Astrocyte of the cerebellum (primary cell): ENCODE results near the gene KSR1.

ENCODE experiments used
- DNase-seq: peaks from one replicate; pipeline ENCODE4 v3.0.0-alpha.2; 2011; ENCODE audit warnings: low read depth
- H3K4me3 ChIP-seq: 2 replicates; pipeline ENCODE4 v1.5.1; 2011; ENCODE audit warnings: mild to moderate bottlenecking, low read depth, low read length, moderate library complexity
- in situ Hi-C: cut with HindIII; loops from 2 replicates; pipeline ENCODE4 v1.10.0; 2017; ENCODE audit warnings: low sequenced_read_pairs
- TF ChIP-seq, protein P1 (sequence below): IDR thresholded peaks from 2 replicates; pipeline ENCODE4 v1.5.1; 2012; ENCODE audit warnings: low read length, low read depth, moderate library complexity, mild to moderate bottlenecking; ENCODE audit errors: missing control alignments

Gene KSR1

DNA sequence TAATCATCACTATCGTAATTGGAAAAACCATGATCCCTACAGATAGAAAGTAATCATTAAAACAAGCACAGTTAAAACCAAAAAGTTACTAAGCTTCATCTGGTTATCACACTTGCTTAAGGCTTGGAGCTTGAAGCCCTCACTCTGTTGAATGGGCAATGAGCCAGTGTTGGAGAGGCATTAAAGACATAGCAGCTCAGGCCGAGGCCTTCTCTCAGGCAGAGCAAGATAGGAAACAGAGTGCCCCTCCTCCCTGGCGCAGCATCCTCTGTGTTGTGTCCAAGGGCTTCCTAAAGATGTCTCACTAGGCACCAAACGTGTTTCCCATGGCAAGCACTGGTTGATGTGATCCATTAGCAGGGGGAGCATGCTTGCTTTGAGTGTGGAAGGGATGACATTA is 139.8 kb downstream of the KSR1 start:
- in situ Hi-C loops, result loop anchor here (5.0 kb wide), 1 partner anchor 129 kb away; no protein-coding TSS in a partner anchor

DNA sequence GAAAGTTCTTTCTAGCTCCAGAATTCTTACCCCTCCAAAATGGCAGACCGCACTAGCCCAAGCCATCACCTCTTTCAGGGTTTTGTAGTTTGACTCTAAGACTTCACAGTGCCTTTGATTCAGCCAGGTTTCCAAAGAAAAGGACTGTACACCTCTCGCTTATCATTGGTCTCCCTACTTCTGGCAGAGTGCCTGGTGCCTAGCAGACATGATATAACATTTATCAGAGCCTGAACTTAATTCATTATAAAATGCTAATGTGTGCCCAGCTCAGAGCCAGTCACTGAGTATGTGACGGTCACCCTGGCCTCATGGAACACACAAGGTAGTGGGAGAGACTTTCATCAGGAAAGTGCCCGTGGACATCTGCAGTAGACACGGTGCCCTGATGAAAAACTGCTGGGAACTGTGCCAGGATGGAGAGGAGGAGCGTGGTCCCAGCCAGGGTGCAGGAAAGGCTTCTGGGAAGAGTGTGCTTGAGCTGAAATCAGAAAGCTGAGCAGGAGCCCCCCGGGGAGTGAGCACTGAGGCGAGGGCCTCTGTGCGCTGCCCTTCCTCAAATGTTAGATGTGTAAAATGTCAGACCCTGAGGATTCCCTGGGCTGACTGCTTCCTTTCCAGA is 140.4 kb downstream of the KSR1 start:
- no peak for DNase-seq
- TF ChIP-seq, protein P1, sequence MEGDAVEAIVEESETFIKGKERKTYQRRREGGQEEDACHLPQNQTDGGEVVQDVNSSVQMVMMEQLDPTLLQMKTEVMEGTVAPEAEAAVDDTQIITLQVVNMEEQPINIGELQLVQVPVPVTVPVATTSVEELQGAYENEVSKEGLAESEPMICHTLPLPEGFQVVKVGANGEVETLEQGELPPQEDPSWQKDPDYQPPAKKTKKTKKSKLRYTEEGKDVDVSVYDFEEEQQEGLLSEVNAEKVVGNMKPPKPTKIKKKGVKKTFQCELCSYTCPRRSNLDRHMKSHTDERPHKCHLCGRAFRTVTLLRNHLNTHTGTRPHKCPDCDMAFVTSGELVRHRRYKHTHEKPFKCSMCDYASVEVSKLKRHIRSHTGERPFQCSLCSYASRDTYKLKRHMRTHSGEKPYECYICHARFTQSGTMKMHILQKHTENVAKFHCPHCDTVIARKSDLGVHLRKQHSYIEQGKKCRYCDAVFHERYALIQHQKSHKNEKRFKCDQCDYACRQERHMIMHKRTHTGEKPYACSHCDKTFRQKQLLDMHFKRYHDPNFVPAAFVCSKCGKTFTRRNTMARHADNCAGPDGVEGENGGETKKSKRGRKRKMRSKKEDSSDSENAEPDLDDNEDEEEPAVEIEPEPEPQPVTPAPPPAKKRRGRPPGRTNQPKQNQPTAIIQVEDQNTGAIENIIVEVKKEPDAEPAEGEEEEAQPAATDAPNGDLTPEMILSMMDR, result no peak
- in situ Hi-C loops, result loop anchor here (5.0 kb wide), 1 partner anchor 129 kb away; no protein-coding TSS in a partner anchor
- H3K4me3 ChIP-seq, result no peak overlapping the region

More for the DNA sequence above, 139.8 kb downstream of the KSR1 start:
- DNase-seq, result no peak
- H3K4me3 ChIP-seq, result no peak overlapping the region
- TF ChIP-seq, protein P1, result no peak

DNA sequence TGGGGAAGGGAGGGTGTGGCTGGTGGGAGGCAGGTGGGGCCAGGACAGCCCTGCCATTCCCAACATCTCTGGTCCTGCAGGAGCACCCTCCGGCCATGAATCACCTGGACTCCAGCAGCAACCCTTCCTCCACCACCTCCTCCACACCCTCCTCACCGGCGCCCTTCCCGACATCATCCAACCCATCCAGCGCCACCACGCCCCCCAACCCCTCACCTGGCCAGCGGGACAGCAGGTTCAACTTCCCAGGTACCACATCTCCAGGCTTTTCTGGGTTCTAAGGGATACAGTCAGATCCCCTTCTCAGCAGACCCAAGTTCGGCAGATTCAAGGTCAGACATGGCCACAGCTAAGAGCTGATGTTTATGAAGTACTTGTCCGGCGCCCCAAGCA is 140.9 kb downstream of the KSR1 start:
- in situ Hi-C loops, result loop anchor here (5.0 kb wide), 1 partner anchor 130 kb away; no protein-coding TSS in a partner anchor
- no peak for DNase-seq
- TF ChIP-seq, protein P1, result no peak
- no peak overlapping the region for H3K4me3 ChIP-seq

DNA sequence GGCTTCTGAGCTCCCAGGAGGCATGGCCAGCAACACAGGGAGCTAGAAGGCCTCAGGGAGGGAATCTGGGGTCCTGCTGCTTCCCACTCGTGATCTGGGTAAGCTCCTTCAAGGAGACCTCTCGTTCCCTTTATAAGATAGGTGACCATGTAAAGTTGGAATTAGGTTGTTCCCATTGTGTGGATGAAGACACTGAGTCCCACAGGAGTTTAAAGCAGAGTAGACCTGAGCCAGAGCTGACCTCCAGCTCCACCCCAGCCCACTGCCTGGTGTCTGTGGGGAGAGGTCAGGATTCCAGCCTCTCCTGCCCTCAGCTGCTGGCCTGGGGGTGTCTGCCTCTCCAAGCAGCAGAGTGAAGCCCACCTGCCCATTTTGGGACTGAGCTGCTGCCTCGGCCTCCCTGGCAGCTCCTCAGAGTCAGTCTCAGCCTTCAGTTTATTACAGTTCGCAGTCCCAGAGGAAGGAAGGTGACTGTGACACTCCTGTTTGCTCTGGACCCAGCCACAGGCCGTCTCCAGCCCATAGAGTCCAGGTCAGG is 141.6 kb downstream of the KSR1 start:
- TF ChIP-seq, protein P1, result no peak
- in situ Hi-C loops, result loop anchor here (5.0 kb wide), 1 partner anchor 131 kb away; no protein-coding TSS in a partner anchor
- no peak for DNase-seq
- H3K4me3 ChIP-seq, result no peak overlapping the region

DNA sequence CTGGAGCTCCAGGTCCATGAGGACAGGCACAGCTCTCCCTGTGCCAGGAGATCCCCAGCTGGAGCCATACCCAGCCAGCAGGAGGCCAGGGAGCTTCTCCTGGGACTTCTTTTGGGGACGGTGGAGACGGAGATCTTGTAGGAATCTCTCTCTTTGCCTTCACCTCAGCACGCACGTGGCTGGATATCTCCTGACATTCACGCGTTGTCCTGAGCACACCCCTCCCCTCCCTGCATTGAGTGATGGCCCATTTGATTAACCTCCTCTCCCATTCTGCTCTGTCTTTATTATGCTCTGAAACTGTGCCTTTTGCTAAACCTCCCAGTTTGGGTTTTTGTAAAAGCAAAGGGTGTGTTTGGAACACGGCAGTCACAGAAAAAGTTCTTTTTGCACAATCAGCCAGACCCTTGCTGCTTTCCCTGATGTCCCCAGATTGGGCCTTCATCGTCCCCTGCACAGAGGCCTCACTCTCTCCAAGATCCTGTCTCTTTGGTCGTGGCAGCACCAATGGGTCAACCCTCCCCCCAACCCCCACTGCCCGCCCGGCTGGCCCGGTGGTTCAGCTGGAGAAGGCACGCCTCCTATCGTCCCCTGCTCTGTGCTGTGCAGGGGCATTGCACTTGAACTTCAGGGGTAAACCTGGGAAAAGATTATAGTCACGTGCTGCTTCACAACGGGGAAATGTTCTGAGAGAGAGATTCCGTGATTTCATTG is 142.2 kb downstream of the KSR1 start:
- no peak for DNase-seq
- in situ Hi-C loops, result loop anchor here (5.0 kb wide), 1 partner anchor 131 kb away; no protein-coding TSS in a partner anchor
- TF ChIP-seq, protein P1, result no peak
- H3K4me3 ChIP-seq, result no peak overlapping the region

DNA sequence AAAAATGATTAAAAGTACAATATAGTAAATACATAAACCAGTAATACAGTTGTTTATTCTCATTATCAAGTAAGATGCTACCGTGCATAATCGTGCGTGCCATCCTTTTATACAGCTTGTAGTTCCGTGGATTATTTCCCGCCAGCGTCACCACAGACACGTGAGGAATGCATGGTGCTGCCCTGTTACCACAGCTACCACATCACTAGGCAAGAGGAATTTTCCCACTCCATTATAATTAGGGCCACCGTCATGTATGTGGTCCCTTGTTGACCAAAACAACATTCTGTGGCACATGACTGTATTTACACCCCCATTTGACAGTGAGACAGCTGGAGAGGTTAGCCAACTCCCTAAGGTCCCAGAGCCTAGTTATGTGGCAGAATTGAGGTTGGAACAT is 144.2 kb downstream of the KSR1 start:
- in situ Hi-C loops, result no loop called here

More for the DNA sequence above, 144.2 kb downstream of the KSR1 start:
- DNase-seq, result peak; percentile 75
- no peak overlapping the region for H3K4me3 ChIP-seq
- TF ChIP-seq, protein P1, result no peak
